ENCODE data around the gene DCBLD1.

- TF ChIP-seq CTCF (conservative IDR thresholded peaks at IDR 0.05; ENCODE audit: low read depth, low read length) (no peak), EZH2 (IDR thresholded peaks at IDR 0.05; ENCODE audit: borderline replicate concordance, low read depth, low read length, poor library complexity, severe bottlenecking) (no peak)
These were observed 22.8 kb downstream of the DCBLD1 start for GRCh38 chr6:117505311-117505710.

Data from A673 (cell line).